Activated CD8-positive, alpha-beta T cell treated with anti-CD3 and anti-CD28 coated beads for 36 hours (primary cell): ENCODE data around the gene PCDHB9. TPM values are rescaled to one million over a fixed set of nuclear protein-coding genes. Genes with fewer than 3 reads are reported as not detected.
"Not testable (repeated sequence)": the region's sequence is repeated elsewhere in the genome, so short reads cannot be mapped to it uniquely, and the experiment has no call there.

Experiments
- ATAC-seq: fragments of 200-7000 bp; cut with Tn5 transposase; one replicate; pipeline ENCODE4 v1.10.0; 2021; ENCODE audit warnings: mild to moderate bottlenecking, moderate library complexity
- CTCF ChIA-PET: fragments of 350-600 bp; sonication (Branson Sonifier 250); formaldehyde crosslinking; loops from one replicate; lab custom pipeline; 2021; ENCODE audit warnings: antibody characterized with exemption; lab: Charles Lee
- POLR2A ChIA-PET: fragments of 350-600 bp; sonication (Branson Sonifier 250); formaldehyde crosslinking; loops from one replicate; lab custom pipeline; 2021; ENCODE audit warnings: antibody characterized with exemption; lab: Charles Lee
- DNase-seq: peaks from one replicate; pipeline ENCODE4 v3.0.0-alpha.2; 2020
- H3K27ac Mint-ChIP-seq: one replicate; pipeline ENCODE4 v1.8.0; 2021; ENCODE audit warnings: mild to moderate bottlenecking, mixed read lengths
- H3K27me3 Mint-ChIP-seq: one replicate; pipeline ENCODE4 v1.8.0; 2021; ENCODE audit warnings: mixed read lengths
- H3K36me3 Mint-ChIP-seq: one replicate; pipeline ENCODE4 v1.8.0; 2021; ENCODE audit warnings: low read depth, mixed read lengths
- H3K4me1 Mint-ChIP-seq: one replicate; pipeline ENCODE4 v1.8.0; 2021; ENCODE audit warnings: low read depth, mixed read lengths
- H3K4me3 Mint-ChIP-seq: one replicate; pipeline ENCODE4 v1.8.0; 2021; ENCODE audit warnings: mild to moderate bottlenecking, moderate library complexity, mixed read lengths
- H3K9me3 Mint-ChIP-seq: one replicate; pipeline ENCODE4 v1.8.0; 2021; ENCODE audit warnings: mixed read lengths
- CTCF ChIP-seq: fragments of 200-600 bp; IDR thresholded peaks from one replicate; pipeline ENCODE4 v1.8.0; 2022; ENCODE audit warnings: antibody characterized with exemption, mild to moderate bottlenecking
- intact Hi-C: fragments of 100-400 bp; cut with micrococcal nuclease; formaldehyde crosslinking; loops from one replicate; pipeline ENCODE4 v1.10.0; 2022
- total RNA-seq, 2 experiments: library from RNA; stranded (reverse); gene quantifications; one replicate each; pipeline ENCODE4 v1.2.3, GENCODE V29; 2021

The PCDHB9 gene
- total RNA-seq, 2 experiments from 2014 or later = not detected

- intact Hi-C loops = no loop called here
- no peak overlapping the region for H3K27ac Mint-ChIP-seq
- H3K4me1 Mint-ChIP-seq = no peaks in the 10 kb centered on the region
- no peak overlapping the region for H3K4me3 Mint-ChIP-seq
- H3K36me3 Mint-ChIP-seq = peaks cover 16% of the 10 kb centered on the region
- DNase-seq (no peak), ATAC-seq (no peak)
- TF ChIP-seq CTCF = no peak
- ChIA-PET POLR2A (no interaction called here), CTCF (interaction anchor here (0.9 to 1.5 kb wide), 9 partner anchors 10 to 300 kb away, joined by 3 to 4 read pairs (median 3); partner anchors contain the start of genes PCDHA10, PCDHB5 and PCDHB7)
- H3K9me3 Mint-ChIP-seq = peaks cover 30% of the 10 kb centered on the region
- H3K27me3 Mint-ChIP-seq = peaks cover 36% of the 10 kb centered on the region
These were observed 31.2 kb upstream of the PCDHB9 start for GRCh38 chr5:141155540-141156374.

- H3K36me3 Mint-ChIP-seq, intact Hi-C loops, CTCF ChIA-PET, ATAC-seq, H3K4me3 Mint-ChIP-seq, H3K4me1 Mint-ChIP-seq, DNase-seq, H3K27ac Mint-ChIP-seq, POLR2A ChIA-PET: not testable (repeated sequence)
- peaks cover 21% of the 10 kb centered on the region for H3K9me3 Mint-ChIP-seq
- peaks cover 26% of the 10 kb centered on the region for H3K27me3 Mint-ChIP-seq
These were observed 29.6 kb upstream of the PCDHB9 start for GRCh38 chr5:141157356-141157755.

- intact Hi-C loops, H3K4me3 Mint-ChIP-seq: not testable (repeated sequence)
- CTCF ChIA-PET = interaction anchor here (1.7 kb wide), 1 partner anchor 8 kb away, joined by 5 read pairs; the partner anchor contains the start of gene PCDHB6
These were observed 29.1 kb upstream of the PCDHB9 start for GRCh38 chr5:141157901-141158300.

GRCh38 chr5:141172381-141173204 lies 14.4 kb upstream of the PCDHB9 start, which contains the start of gene PCDHB7:
PCDHB7 (plus strand) TSS chr5:141172644; CDS start chr5:141172836, 192 bp downstream.
- TF ChIP-seq CTCF = peak; percentile 73
- Mint-ChIP-seq H3K27me3 (peaks cover 35% of the 10 kb centered on the region), H3K4me1 (peaks cover 4% of the 10 kb centered on the region), H3K9me3 (peaks cover 19% of the 10 kb centered on the region), H3K27ac (no peak within 1 kb of the TSS), H3K36me3 (peaks cover 5% of the 10 kb centered on the region), H3K4me3 (no peak within 1 kb of the TSS)
- DNase-seq = peak; percentile 26
- ATAC-seq = no peak
- POLR2A ChIA-PET = no interaction called here
- CTCF ChIA-PET = interaction anchor here (0.6 to 0.9 kb wide), 4 partner anchors 18 to 192 kb away, joined by 3 read pairs; partner anchors contain the start of gene PCDHGA5
- intact Hi-C loops = no loop called here

More at GRCh38 chr5:141157901-141158300, 29.1 kb upstream of the PCDHB9 start:
- H3K27ac Mint-ChIP-seq, POLR2A ChIA-PET, ATAC-seq, DNase-seq, H3K36me3 Mint-ChIP-seq, H3K4me1 Mint-ChIP-seq: not testable (repeated sequence)
- Mint-ChIP-seq H3K27me3 (peaks cover 25% of the 10 kb centered on the region), H3K9me3 (peaks cover 20% of the 10 kb centered on the region)

GRCh38 chr5:141174291-141175104 lies 12.5 kb upstream of the PCDHB9 start:
- H3K9me3 Mint-ChIP-seq = peaks cover 19% of the 10 kb centered on the region
- H3K4me3 Mint-ChIP-seq, H3K27ac Mint-ChIP-seq, intact Hi-C loops, POLR2A ChIA-PET, CTCF ChIA-PET, H3K4me1 Mint-ChIP-seq, ATAC-seq, DNase-seq, H3K36me3 Mint-ChIP-seq: not testable (repeated sequence)
- H3K27me3 Mint-ChIP-seq = peaks cover 23% of the 10 kb centered on the region
